ENCODE results near the gene NLRP12.
A peak's percentile ranks its signal among the peaks of the same experiment; 100 is the strongest.
"Not testable (repeated sequence)": the region's sequence is repeated elsewhere in the genome, so short reads cannot be mapped to it uniquely, and the experiment has no call there.

NLRP12 gene, protein sequence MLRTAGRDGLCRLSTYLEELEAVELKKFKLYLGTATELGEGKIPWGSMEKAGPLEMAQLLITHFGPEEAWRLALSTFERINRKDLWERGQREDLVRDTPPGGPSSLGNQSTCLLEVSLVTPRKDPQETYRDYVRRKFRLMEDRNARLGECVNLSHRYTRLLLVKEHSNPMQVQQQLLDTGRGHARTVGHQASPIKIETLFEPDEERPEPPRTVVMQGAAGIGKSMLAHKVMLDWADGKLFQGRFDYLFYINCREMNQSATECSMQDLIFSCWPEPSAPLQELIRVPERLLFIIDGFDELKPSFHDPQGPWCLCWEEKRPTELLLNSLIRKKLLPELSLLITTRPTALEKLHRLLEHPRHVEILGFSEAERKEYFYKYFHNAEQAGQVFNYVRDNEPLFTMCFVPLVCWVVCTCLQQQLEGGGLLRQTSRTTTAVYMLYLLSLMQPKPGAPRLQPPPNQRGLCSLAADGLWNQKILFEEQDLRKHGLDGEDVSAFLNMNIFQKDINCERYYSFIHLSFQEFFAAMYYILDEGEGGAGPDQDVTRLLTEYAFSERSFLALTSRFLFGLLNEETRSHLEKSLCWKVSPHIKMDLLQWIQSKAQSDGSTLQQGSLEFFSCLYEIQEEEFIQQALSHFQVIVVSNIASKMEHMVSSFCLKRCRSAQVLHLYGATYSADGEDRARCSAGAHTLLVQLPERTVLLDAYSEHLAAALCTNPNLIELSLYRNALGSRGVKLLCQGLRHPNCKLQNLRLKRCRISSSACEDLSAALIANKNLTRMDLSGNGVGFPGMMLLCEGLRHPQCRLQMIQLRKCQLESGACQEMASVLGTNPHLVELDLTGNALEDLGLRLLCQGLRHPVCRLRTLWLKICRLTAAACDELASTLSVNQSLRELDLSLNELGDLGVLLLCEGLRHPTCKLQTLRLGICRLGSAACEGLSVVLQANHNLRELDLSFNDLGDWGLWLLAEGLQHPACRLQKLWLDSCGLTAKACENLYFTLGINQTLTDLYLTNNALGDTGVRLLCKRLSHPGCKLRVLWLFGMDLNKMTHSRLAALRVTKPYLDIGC

GRCh38 chr19:53824134-53824611 lies at the start of gene NLRP12:
NLRP12 (minus strand) TSS chr19:53824314; CDS start chr19:53824174, 140 bp downstream.
- DNase-seq (ENCODE audit: low read depth): no peak
- no peak within 1 kb of the TSS for H3K4me3 ChIP-seq (ENCODE audit: low read length)
- TF ChIP-seq, protein P1, sequence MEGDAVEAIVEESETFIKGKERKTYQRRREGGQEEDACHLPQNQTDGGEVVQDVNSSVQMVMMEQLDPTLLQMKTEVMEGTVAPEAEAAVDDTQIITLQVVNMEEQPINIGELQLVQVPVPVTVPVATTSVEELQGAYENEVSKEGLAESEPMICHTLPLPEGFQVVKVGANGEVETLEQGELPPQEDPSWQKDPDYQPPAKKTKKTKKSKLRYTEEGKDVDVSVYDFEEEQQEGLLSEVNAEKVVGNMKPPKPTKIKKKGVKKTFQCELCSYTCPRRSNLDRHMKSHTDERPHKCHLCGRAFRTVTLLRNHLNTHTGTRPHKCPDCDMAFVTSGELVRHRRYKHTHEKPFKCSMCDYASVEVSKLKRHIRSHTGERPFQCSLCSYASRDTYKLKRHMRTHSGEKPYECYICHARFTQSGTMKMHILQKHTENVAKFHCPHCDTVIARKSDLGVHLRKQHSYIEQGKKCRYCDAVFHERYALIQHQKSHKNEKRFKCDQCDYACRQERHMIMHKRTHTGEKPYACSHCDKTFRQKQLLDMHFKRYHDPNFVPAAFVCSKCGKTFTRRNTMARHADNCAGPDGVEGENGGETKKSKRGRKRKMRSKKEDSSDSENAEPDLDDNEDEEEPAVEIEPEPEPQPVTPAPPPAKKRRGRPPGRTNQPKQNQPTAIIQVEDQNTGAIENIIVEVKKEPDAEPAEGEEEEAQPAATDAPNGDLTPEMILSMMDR (conservative IDR thresholded peaks at IDR 0.05; ENCODE audit: low read depth, low read length): no peak

GRCh38 chr19:53872762-53873161 lies 48.6 kb upstream of the NLRP12 start:
- TF ChIP-seq, protein P1 (conservative IDR thresholded peaks at IDR 0.05; ENCODE audit: low read depth, low read length): no peak
- DNase-seq (ENCODE audit: low read depth): no peak
- H3K4me3 ChIP-seq (ENCODE audit: low read length): no peak overlapping the region

GRCh38 chr19:53871454-53871853 lies 47.3 kb upstream of the NLRP12 start:
- TF ChIP-seq, protein P1 (conservative IDR thresholded peaks at IDR 0.05; ENCODE audit: low read depth, low read length): no peak
- no peak overlapping the region for H3K4me3 ChIP-seq (ENCODE audit: low read length)
- no peak for DNase-seq (ENCODE audit: low read depth)

GRCh38 chr19:53870485-53870844 lies 46.4 kb upstream of the NLRP12 start:
- TF ChIP-seq, protein P1 (conservative IDR thresholded peaks at IDR 0.05; ENCODE audit: low read depth, low read length): no peak
- H3K4me3 ChIP-seq (ENCODE audit: low read length): peak overlapping the region; percentile 49
- no peak for DNase-seq (ENCODE audit: low read depth)

DNA sequence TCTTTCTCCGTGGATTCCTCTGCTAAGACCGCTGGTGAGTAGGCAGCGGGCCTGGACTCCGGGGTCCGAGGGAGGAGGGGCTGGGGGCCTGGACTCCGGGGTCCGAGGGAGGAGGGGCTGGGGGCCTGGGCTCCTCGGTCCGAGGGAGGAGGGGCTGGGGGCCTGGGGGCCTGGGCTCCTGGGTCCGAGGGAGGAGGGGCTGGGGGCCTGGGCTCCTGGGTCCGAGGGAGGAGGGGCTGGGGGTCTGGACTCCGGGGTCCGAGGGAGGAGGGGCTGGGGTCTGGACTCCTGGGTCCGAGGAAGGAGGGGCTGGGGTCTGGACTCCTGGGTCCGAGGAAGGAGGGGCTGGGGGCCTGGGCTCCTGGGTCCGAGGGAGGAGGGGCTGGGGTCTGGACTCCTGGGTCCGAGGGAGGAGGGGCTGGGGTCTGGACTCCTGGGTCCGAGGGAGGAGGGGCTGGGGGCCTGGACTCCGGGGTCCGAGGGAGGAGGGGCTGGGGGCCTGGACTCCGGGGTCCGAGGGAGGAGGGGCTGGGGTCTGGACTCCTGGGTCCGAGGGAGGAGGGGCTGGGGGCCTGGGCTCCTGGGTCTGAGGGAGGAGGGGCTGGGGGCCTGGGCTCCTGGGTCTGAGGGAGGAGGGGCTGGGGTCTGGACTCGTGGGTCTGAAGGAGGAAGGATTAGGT lies 45.8 kb upstream of the NLRP12 start:
- DNase-seq (ENCODE audit: low read depth): not testable (repeated sequence)

DNA sequence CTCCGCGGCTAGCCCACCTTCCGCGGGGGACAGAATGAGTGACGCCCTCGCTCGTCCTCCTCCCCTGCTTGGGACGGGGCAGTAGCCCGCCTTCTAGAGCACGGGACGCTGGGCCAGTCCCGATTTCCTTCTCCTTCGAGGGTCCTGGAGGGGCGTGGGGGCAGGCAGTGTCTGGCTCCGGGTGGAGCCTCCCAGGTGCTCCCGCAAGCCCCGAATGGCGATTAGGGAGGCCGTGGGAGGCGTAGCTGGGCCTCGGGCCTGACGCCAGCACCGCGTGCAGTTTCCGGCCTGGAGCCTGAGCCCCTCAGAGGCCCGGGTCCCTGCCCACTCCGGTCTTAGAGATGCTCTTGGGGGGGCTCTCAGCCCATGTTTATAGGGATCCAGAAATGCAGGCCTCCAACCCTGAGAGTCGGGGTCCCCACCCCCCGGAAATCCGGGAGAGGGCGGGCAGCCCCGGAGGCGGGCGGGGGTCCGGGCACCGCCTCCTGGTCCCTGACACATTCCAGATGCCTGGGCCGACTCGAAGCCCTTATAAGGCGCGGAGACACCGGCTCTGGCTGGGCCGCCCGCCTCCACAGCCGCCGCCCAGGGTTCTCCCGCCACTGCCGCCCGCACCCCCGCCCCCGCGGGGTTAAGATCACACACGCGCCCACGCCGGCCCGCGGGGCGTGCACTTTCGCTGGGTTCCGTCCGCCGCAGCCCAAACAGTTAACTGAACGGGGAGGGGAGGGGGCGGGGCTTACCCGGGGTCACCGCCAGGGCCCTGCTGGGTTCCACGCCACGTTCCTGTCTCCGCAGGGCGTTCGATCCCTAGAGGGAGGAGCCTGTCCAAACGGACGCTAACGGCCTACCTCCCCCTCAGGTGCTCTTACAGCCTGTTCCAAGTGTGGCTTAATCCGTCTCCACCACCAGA lies 45.0 kb upstream of the NLRP12 start:
- TF ChIP-seq, protein P1 (conservative IDR thresholded peaks at IDR 0.05; ENCODE audit: low read depth, low read length): peak; percentile 13
- peak; percentile 62 for DNase-seq (ENCODE audit: low read depth)
- H3K4me3 ChIP-seq (ENCODE audit: low read length): peak overlapping the region; percentile 80

More for the DNA sequence above, 45.8 kb upstream of the NLRP12 start:
- H3K4me3 ChIP-seq (ENCODE audit: low read length): peak overlapping the region; percentile 80
